DOHH2 (cell line): ENCODE results near the gene ZBTB1.

Experiments
- H3F3A ChIP-seq: fragments of 200-600 bp; sonication (generic), shearing (Covaris generic); 2 replicates; pipeline ENCODE4 v1.6.0; 2016; ENCODE audit warnings: antibody characterized with exemption, mild to moderate bottlenecking; ENCODE audit not compliant: control insufficient read depth, insufficient read depth
- H3K27ac ChIP-seq: fragments of 200-600 bp; sonication (generic); 2 replicates; pipeline ENCODE4 v1.5.1; 2014; ENCODE audit warnings: low read depth, mild to moderate bottlenecking, low read length, moderate library complexity
- H3K27me3 ChIP-seq: fragments of 200-600 bp; sonication (generic); 2 replicates; pipeline ENCODE4 v1.6.1; 2014; ENCODE audit warnings: mild to moderate bottlenecking, low read length, mixed read lengths; ENCODE audit not compliant: control insufficient read depth
- H3K36me3 ChIP-seq: fragments of 200-600 bp; sonication (generic); 2 replicates; pipeline ENCODE4 v1.6.1; 2014; ENCODE audit warnings: mild to moderate bottlenecking, low read length, moderate library complexity, mixed read lengths; ENCODE audit not compliant: control insufficient read depth
- H3K4me1 ChIP-seq: fragments of 200-600 bp; sonication (generic); 2 replicates; pipeline ENCODE4 v1.6.1; 2014; ENCODE audit warnings: mild to moderate bottlenecking, low read length, mixed read lengths; ENCODE audit not compliant: control insufficient read depth
- H3K4me2 ChIP-seq: fragments of 200-600 bp; sonication (generic); 2 replicates; pipeline ENCODE4 v1.6.0; 2014; ENCODE audit warnings: mild to moderate bottlenecking, low read length, moderate library complexity
- H3K4me3 ChIP-seq: fragments of 200-600 bp; sonication (generic); 2 replicates; pipeline ENCODE4 v1.5.1; 2014; ENCODE audit warnings: mild to moderate bottlenecking, low read length, mixed read lengths
- H3K79me2 ChIP-seq: fragments of 200-600 bp; sonication (generic); 2 replicates; pipeline ENCODE4 v1.6.1; 2014; ENCODE audit warnings: mild to moderate bottlenecking, low read length, mixed read lengths; ENCODE audit not compliant: control insufficient read depth
- H3K9me2 ChIP-seq: fragments of 200-600 bp; sonication (generic); replicated peaks from 2 replicates; pipeline ENCODE4 v1.6.1; 2014; ENCODE audit warnings: mild to moderate bottlenecking, low read length, mixed read lengths; ENCODE audit not compliant: control insufficient read depth
- H3K9me3 ChIP-seq: fragments of 200-600 bp; sonication (generic); 2 replicates; pipeline ENCODE4 v1.6.1; 2014; ENCODE audit warnings: antibody characterized with exemption, low read length, mixed read lengths; ENCODE audit not compliant: control insufficient read depth, insufficient read depth
- H4K20me1 ChIP-seq: fragments of 200-600 bp; sonication (generic); 2 replicates; pipeline ENCODE4 v1.6.0; 2014; ENCODE audit warnings: low read depth, mild to moderate bottlenecking, antibody characterized with exemption, low read length, moderate library complexity; ENCODE audit not compliant: control insufficient read depth, insufficient read depth
- EZH2phosphoT487 ChIP-seq: fragments of 200-600 bp; sonication (generic); IDR thresholded peaks from 2 replicates; pipeline ENCODE4 v1.6.1; 2017; ENCODE audit warnings: borderline replicate concordance, mild to moderate bottlenecking, antibody characterized with exemption, low read length, moderate library complexity, mixed read lengths
- TF ChIP-seq, protein P1 (sequence below): fragments of 200-600 bp; sonication (generic); IDR thresholded peaks from one replicate; pipeline ENCODE4 v1.5.1; 2014; ENCODE audit warnings: antibody characterized with exemption, mild to moderate bottlenecking, low read depth, low read length; ENCODE audit not compliant: poor library complexity, severe bottlenecking

ZBTB1 gene

DNA sequence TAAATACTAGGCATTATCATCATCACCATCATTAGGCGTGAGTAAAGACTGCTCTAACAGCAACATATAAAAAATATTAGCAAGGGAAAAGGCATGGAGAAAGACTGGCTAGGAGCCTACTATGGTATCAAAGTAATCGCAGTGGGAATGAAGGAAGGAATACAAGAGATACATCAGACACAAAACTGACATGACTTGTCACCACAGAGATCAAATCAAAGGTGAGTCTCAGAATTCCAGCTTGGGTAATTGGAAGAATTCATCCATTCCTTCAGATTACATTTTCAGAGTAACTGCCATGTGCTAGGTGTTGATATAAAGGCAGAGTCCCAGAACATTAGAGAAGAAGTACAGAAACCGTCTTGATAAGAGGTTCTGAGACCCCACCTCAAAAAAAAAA, 11.1 kb upstream of the ZBTB1 start:
- Histone ChIP-seq H3K4me3 (no peak overlapping the region), H3K9me2 (no peaks in the 10 kb centered on the region), H3K4me1 (peaks cover 6% of the 10 kb centered on the region), H3K9me3 (no peaks in the 10 kb centered on the region), H3K4me2 (no peak overlapping the region), H3K27me3 (no peaks in the 10 kb centered on the region), H4K20me1 (peaks cover 10% of the 10 kb centered on the region; the same call in 1 of the 2 replicates), H3K36me3 (peaks cover 69% of the 10 kb centered on the region), H3K27ac (no peak overlapping the region), H3K79me2 (peaks cover 77% of the 10 kb centered on the region), H3F3A (peaks cover 12% of the 10 kb centered on the region; the same call in 1 of the 2 replicates)
- TF ChIP-seq EZH2phosphoT487 = no peak
- TF ChIP-seq, protein P1, sequence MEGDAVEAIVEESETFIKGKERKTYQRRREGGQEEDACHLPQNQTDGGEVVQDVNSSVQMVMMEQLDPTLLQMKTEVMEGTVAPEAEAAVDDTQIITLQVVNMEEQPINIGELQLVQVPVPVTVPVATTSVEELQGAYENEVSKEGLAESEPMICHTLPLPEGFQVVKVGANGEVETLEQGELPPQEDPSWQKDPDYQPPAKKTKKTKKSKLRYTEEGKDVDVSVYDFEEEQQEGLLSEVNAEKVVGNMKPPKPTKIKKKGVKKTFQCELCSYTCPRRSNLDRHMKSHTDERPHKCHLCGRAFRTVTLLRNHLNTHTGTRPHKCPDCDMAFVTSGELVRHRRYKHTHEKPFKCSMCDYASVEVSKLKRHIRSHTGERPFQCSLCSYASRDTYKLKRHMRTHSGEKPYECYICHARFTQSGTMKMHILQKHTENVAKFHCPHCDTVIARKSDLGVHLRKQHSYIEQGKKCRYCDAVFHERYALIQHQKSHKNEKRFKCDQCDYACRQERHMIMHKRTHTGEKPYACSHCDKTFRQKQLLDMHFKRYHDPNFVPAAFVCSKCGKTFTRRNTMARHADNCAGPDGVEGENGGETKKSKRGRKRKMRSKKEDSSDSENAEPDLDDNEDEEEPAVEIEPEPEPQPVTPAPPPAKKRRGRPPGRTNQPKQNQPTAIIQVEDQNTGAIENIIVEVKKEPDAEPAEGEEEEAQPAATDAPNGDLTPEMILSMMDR = no peak

DNA sequence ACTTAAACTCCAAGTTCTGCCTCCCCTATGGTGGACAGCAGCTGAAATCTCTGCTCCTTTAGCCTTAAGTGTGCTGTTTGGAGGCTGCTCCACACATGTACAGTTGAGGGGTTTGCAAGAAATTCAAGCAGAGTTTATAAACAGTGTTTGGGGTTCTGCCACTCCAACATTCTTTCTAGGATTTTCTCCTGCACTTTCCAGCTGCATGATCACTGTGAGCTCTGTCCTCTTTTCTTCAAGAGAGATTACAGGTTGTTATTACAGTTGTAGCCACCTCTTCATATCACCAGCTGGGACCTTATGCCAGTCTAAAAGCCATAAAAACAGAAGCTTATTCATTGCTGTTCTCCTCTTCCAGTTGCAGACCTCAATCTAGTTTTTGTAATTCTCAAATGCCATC, 9.3 kb upstream of the ZBTB1 start:
- no peaks in the 10 kb centered on the region for H3K27me3 ChIP-seq
- no peak overlapping the region for H3K4me2 ChIP-seq
- H3K27ac ChIP-seq = no peak overlapping the region
- TF ChIP-seq, protein P1 = no peak
- no peak for TF ChIP-seq EZH2phosphoT487
- peaks cover 12% of the 10 kb centered on the region; the same call in 1 of the 2 replicates for H3F3A ChIP-seq
- H3K36me3 ChIP-seq = peaks cover 79% of the 10 kb centered on the region
- peaks cover 19% of the 10 kb centered on the region for H3K4me1 ChIP-seq
- peaks cover 93% of the 10 kb centered on the region for H3K79me2 ChIP-seq
- peaks cover 10% of the 10 kb centered on the region; the same call in 1 of the 2 replicates for H4K20me1 ChIP-seq
- no peak overlapping the region for H3K4me3 ChIP-seq
- no peaks in the 10 kb centered on the region for H3K9me3 ChIP-seq
- no peaks in the 10 kb centered on the region for H3K9me2 ChIP-seq

GRCh38 chr14:64496764-64497163, 7.8 kb upstream of the ZBTB1 start:
- H3K36me3 ChIP-seq = peaks cover 79% of the 10 kb centered on the region
- H3K4me2 ChIP-seq = no peak overlapping the region
- H3K27ac ChIP-seq = no peak overlapping the region
- peaks cover 34% of the 10 kb centered on the region for H3K4me1 ChIP-seq
- H4K20me1 ChIP-seq = peaks cover 10% of the 10 kb centered on the region
- H3K4me3 ChIP-seq = no peak overlapping the region
- TF ChIP-seq, protein P1 = no peak
- no peak for TF ChIP-seq EZH2phosphoT487
- H3K79me2 ChIP-seq = peaks cover 93% of the 10 kb centered on the region
- H3K27me3 ChIP-seq = no peaks in the 10 kb centered on the region
- no peaks in the 10 kb centered on the region for H3K9me2 ChIP-seq
- peaks cover 8% of the 10 kb centered on the region for H3F3A ChIP-seq
- H3K9me3 ChIP-seq = no peaks in the 10 kb centered on the region

- Histone ChIP-seq H4K20me1 (peaks cover 7% of the 10 kb centered on the region), H3K4me3 (peak overlapping the region; percentile 87), H3K27me3 (no peaks in the 10 kb centered on the region), H3K36me3 (peaks cover 77% of the 10 kb centered on the region), H3K4me1 (peaks cover 37% of the 10 kb centered on the region), H3K9me2 (no peaks in the 10 kb centered on the region), H3K9me3 (no peaks in the 10 kb centered on the region), H3K27ac (no peak overlapping the region), H3K79me2 (peaks cover 84% of the 10 kb centered on the region), H3F3A (peaks cover 12% of the 10 kb centered on the region), H3K4me2 (peak overlapping the region; percentile 90)
- no peak for TF ChIP-seq EZH2phosphoT487
- TF ChIP-seq, protein P1 = no peak
Observed at GRCh38 chr14:64500088-64500487, 4.5 kb upstream of the ZBTB1 start.
